HEK293 (cell line): ENCODE data around the gene CHI3L2.

Experiments used
- ZBTB20 ChIP-seq: fragments of 450-650 bp; formaldehyde crosslinking; IDR thresholded peaks from 2 replicates; pipeline ENCODE4 v1.5.1; 2016; ENCODE audit warnings: missing biosample characterization, missing genetic modification characterization
- ZFP69B ChIP-seq: fragments of 450-650 bp; formaldehyde crosslinking; IDR thresholded peaks from 2 replicates; pipeline ENCODE4 v1.5.1; 2016; ENCODE audit warnings: missing biosample characterization, missing genetic modification characterization
- ZIC2 ChIP-seq: fragments of 450-650 bp; formaldehyde crosslinking; IDR thresholded peaks from 2 replicates; pipeline ENCODE4 v1.5.1; 2016; ENCODE audit warnings: missing biosample characterization, missing genetic modification characterization
- ZNF266 ChIP-seq: fragments of 450-650 bp; formaldehyde crosslinking; IDR thresholded peaks from 2 replicates; pipeline ENCODE4 v1.5.1; 2016; ENCODE audit warnings: missing biosample characterization, missing genetic modification characterization, low read depth
- ZSCAN30 ChIP-seq: fragments of 450-650 bp; IDR thresholded peaks from 2 replicates; pipeline ENCODE4 v1.5.1; 2018; ENCODE audit warnings: missing biosample characterization, mild to moderate bottlenecking, missing genetic modification characterization, moderate library complexity
- TF ChIP-seq, protein P1 (sequence below): fragments of 450-650 bp; formaldehyde crosslinking; IDR thresholded peaks from 2 replicates; pipeline ENCODE4 v1.5.1; 2016; ENCODE audit warnings: missing biosample characterization, missing genetic modification characterization

DNA sequence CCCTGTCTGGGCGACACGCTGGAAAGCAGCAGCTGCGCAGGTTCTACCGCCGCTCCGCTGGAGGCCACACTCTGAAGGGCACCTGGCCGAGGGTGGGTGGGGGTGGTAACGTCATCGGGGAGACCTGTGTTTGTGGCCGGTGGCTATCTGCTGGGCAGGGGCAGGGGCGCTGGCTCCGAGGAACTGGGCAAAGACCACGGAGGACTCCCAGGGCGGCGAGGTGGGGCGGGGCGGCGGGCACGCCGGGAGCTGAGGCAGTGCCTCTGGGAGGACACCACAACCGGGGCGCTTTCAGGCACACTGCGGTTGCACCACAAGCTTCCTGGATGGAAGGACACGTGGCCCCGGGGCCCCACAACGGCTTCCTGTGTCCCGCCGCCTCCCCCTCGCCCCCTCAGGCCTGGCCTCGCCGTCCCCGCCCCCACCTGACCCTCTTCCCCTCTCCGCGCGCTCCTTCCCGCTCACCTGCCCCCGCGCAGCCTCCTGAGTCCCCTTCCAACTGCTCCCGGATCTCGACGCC lies 23.8 kb upstream of the CHI3L2 start:
- no peak for TF ChIP-seq ZIC2 (tag by site-specific recombination)
- TF ChIP-seq, protein P1, sequence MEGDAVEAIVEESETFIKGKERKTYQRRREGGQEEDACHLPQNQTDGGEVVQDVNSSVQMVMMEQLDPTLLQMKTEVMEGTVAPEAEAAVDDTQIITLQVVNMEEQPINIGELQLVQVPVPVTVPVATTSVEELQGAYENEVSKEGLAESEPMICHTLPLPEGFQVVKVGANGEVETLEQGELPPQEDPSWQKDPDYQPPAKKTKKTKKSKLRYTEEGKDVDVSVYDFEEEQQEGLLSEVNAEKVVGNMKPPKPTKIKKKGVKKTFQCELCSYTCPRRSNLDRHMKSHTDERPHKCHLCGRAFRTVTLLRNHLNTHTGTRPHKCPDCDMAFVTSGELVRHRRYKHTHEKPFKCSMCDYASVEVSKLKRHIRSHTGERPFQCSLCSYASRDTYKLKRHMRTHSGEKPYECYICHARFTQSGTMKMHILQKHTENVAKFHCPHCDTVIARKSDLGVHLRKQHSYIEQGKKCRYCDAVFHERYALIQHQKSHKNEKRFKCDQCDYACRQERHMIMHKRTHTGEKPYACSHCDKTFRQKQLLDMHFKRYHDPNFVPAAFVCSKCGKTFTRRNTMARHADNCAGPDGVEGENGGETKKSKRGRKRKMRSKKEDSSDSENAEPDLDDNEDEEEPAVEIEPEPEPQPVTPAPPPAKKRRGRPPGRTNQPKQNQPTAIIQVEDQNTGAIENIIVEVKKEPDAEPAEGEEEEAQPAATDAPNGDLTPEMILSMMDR: no peak
- no peak for TF ChIP-seq ZSCAN30
- no peak for TF ChIP-seq ZFP69B
- TF ChIP-seq ZNF266 (tag by site-specific recombination): no peak
- TF ChIP-seq ZBTB20 (tag by site-specific recombination): no peak
